Measurements from ENCODE around the gene EYS. TPM values are rescaled to one million over a fixed set of nuclear protein-coding genes. Genes with fewer than 3 reads are reported as not detected.

EYS gene
- total and polyA plus RNA-seq, 2 of the 13 experiments (the other 11 are each of a cell fraction or from before 2014, with no cell fraction given): 0.04 to 0.07 TPM

DNA sequence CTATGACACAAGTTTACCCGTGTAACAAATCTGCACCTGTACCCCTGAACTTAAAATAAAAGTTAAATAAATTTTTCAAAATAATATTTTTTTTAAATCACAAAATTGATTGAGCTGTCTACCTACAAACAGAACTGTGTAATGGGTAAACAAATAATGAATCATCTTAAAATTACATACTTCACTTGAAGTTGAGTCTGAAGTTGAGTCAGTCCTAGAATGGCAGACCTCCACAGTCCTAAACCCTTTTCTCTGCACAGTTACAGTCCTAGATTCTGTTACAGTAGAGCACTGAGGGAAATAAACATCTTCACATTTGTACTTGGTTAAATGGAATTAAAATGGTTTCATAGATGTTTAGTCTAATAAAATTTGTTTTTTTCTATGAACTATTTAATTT, 1190.6 kb downstream of the EYS start:
- Histone ChIP-seq H4K20me1 (ENCODE audit: insufficient read depth, low read length) (no peaks in the 10 kb centered on the region), H3K4me3 (replicated peaks in 1 of 3; ENCODE audit: insufficient read depth in 1 of 3, low read depth in 2 of 3, low read length in 3 of 3) (no peak overlapping the region), H3K9me3 (ENCODE audit: low read length) (no peaks in the 10 kb centered on the region), H3K36me3 (replicated peaks in 1 of 2; ENCODE audit: control insufficient read depth in 1 of 2, insufficient read depth in 2 of 2, low read length in 2 of 2) (no peaks in the 10 kb centered on the region), H3K27me3 (ENCODE audit: control insufficient read depth in 1 of 2, insufficient read depth in 2 of 2, low read length in 2 of 2) (no peaks in the 10 kb centered on the region), H3K4me1 (ENCODE audit: insufficient read depth, low read length) (no peaks in the 10 kb centered on the region), H3K4me2 (ENCODE audit: low read depth, low read length) (no peak overlapping the region), H2AFZ (ENCODE audit: low read length) (no peak overlapping the region), H3K27ac (ENCODE audit: extremely low read length, insufficient read depth, low read length) (no peak overlapping the region), H3K9ac (ENCODE audit: insufficient read depth, low read depth, low read length) (no peak overlapping the region), H3K79me2 (ENCODE audit: insufficient read depth, low read length) (no peaks in the 10 kb centered on the region)
- intact Hi-C loops (cut with micrococcal nuclease; ENCODE audit: unreplicated experiment): no loop called here
- ChIA-PET CTCF (ENCODE audit: low intra/inter-chr PET ratio, low total read pairs) (no interaction called here), POLR2A (no interaction called here)
- TF ChIP-seq ZNF615 (CRISPR knock-in tag; IDR thresholded peaks at IDR 0.05; ENCODE audit: borderline replicate concordance): no peak
- DNase-seq (ENCODE audit: low spot score): no peak
- no peak for ATAC-seq
- in situ Hi-C loops (cut with HindIII; ENCODE audit: extremely low pct_ligation_motif_present, low pct_unique_long_range_greater_than_20kb): no loop called here
- BruUV-seq (replicated peaks): no TSS peak
- FAIRE-seq: no peak
- 2% methylated on average over 1 of the region's 1 CpG for WGBS (ENCODE audit: low lambda C conversion rate)

DNA sequence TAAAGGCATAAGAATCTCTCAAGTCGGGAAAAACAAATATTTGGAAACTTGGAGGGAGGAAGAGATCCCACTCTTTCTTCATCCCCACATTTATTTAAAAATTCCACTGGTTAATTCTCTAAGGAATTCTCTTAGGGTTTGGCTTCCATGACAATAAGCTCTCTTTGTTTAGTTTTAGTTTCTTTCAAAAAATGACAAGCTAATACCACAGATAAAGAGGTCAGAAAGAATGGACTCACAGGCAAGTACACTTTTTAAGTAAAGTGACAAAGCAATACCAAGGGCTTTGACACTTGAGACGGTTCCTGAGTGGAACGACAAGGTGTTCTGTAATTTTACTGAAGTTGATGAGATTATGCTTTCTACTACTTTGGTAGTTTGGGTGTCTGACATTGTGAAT, 1199.4 kb downstream of the EYS start:
- no peaks in the 10 kb centered on the region for H3K4me1 ChIP-seq (ENCODE audit: insufficient read depth, low read length)
- ATAC-seq: no peak
- no peaks in the 10 kb centered on the region for H3K79me2 ChIP-seq (ENCODE audit: insufficient read depth, low read length)
- H3K4me2 ChIP-seq (ENCODE audit: low read depth, low read length): no peak overlapping the region
- intact Hi-C loops (cut with micrococcal nuclease; ENCODE audit: unreplicated experiment) (no loop called here), in situ Hi-C loops (cut with HindIII; ENCODE audit: extremely low pct_ligation_motif_present, low pct_unique_long_range_greater_than_20kb) (no loop called here)
- ChIA-PET POLR2A (no interaction called here), CTCF (ENCODE audit: low intra/inter-chr PET ratio, low total read pairs) (no interaction called here)
- WGBS (ENCODE audit: low lambda C conversion rate): 0% methylated on average over 3 of the region's 3 CpGs
- TF ChIP-seq, protein P1, sequence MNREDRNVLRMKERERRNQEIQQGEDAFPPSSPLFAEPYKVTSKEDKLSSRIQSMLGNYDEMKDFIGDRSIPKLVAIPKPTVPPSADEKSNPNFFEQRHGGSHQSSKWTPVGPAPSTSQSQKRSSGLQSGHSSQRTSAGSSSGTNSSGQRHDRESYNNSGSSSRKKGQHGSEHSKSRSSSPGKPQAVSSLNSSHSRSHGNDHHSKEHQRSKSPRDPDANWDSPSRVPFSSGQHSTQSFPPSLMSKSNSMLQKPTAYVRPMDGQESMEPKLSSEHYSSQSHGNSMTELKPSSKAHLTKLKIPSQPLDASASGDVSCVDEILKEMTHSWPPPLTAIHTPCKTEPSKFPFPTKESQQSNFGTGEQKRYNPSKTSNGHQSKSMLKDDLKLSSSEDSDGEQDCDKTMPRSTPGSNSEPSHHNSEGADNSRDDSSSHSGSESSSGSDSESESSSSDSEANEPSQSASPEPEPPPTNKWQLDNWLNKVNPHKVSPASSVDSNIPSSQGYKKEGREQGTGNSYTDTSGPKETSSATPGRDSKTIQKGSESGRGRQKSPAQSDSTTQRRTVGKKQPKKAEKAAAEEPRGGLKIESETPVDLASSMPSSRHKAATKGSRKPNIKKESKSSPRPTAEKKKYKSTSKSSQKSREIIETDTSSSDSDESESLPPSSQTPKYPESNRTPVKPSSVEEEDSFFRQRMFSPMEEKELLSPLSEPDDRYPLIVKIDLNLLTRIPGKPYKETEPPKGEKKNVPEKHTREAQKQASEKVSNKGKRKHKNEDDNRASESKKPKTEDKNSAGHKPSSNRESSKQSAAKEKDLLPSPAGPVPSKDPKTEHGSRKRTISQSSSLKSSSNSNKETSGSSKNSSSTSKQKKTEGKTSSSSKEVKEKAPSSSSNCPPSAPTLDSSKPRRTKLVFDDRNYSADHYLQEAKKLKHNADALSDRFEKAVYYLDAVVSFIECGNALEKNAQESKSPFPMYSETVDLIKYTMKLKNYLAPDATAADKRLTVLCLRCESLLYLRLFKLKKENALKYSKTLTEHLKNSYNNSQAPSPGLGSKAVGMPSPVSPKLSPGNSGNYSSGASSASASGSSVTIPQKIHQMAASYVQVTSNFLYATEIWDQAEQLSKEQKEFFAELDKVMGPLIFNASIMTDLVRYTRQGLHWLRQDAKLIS (CRISPR knock-in tag; IDR thresholded peaks at IDR 0.05): no peak
- TF ChIP-seq NR3C1 (CRISPR knock-in tag; IDR thresholded peaks at IDR 0.05): no peak
- no peaks in the 10 kb centered on the region; a peak in 1 of 5 replicates for H3K27me3 ChIP-seq (ENCODE audit: control insufficient read depth in 1 of 2, insufficient read depth in 2 of 2, low read length in 2 of 2)
- H3K9me3 ChIP-seq (ENCODE audit: low read length): no peaks in the 10 kb centered on the region
- no TSS peak for BruUV-seq (replicated peaks)
- no peak for FAIRE-seq
- H4K20me1 ChIP-seq (ENCODE audit: insufficient read depth, low read length): no peaks in the 10 kb centered on the region
- H3K36me3 ChIP-seq (replicated peaks in 1 of 2; ENCODE audit: control insufficient read depth in 1 of 2, insufficient read depth in 2 of 2, low read length in 2 of 2): no peaks in the 10 kb centered on the region
- no peak overlapping the region for H3K27ac ChIP-seq (ENCODE audit: extremely low read length, insufficient read depth, low read length)
- no peak overlapping the region for H2AFZ ChIP-seq (ENCODE audit: low read length)
- H3K4me3 ChIP-seq (replicated peaks in 1 of 3; ENCODE audit: insufficient read depth in 1 of 3, low read depth in 2 of 3, low read length in 3 of 3): no peak overlapping the region
- DNase-seq (ENCODE audit: low spot score): no peak
- no peak overlapping the region for H3K9ac ChIP-seq (ENCODE audit: insufficient read depth, low read depth, low read length)

Data from HepG2 (cell line).